Spleen (tissue), 11 donors: Measurements from ENCODE around the gene RASA3. TPM values are rescaled to one million over a fixed set of nuclear protein-coding genes. Genes with fewer than 3 reads are reported as not detected.

Source experiments
- DNase-seq: peaks from one replicate; pipeline ENCODE4 v3.0.0-alpha.2; 2020
- H3K27ac ChIP-seq, 8 donors: fragments of 200-600 bp; sonication (generic) in 7 of 8; 1 replicate in 4 of 8; 2 replicates in 4 of 8; pipeline versions ENCODE4 v1.5.0 to v1.8.0; 2016 to 2021; ENCODE audit warnings: inconsistent platforms in 4 of 8, mild to moderate bottlenecking in 4 of 8, moderate library complexity in 1 of 8
- H3K27me3 ChIP-seq, 7 donors: fragments of 200-600 bp; sonication (generic) in 6 of 7; replicated peaks in 1 of 7; 1 replicate in 4 of 7; 2 replicates in 3 of 7; pipeline versions ENCODE4 v1.5.0 to v1.8.0; 2016 to 2021; ENCODE audit warnings: inconsistent platforms in 3 of 7, mild to moderate bottlenecking in 1 of 7
- H3K36me3 ChIP-seq, 6 donors: fragments of 200-600 bp; sonication (generic) in 5 of 6; 1 replicate in 4 of 6; 2 replicates in 2 of 6; pipeline versions ENCODE4 v1.5.0 to v1.8.0; 2016 to 2021; ENCODE audit warnings: inconsistent platforms in 2 of 6
- H3K4me1 ChIP-seq, 6 donors: fragments of 200-600 bp; sonication (generic) in 5 of 6; 1 replicate in 3 of 6; 2 replicates in 3 of 6; pipeline versions ENCODE4 v1.5.0 to v1.8.0; 2016 to 2021; ENCODE audit warnings: inconsistent platforms in 3 of 6
- H3K4me3 ChIP-seq, 8 donors: fragments of 200-600 bp; sonication (generic) in 7 of 8; 1 replicate in 4 of 8; 2 replicates in 4 of 8; pipeline versions ENCODE4 v1.5.0 to v1.8.0; 2016 to 2021; ENCODE audit warnings: inconsistent platforms in 4 of 8, mild to moderate bottlenecking in 4 of 8, moderate library complexity in 2 of 8
- H3K9me3 ChIP-seq, 8 donors: fragments of 200-600 bp; sonication (generic) in 7 of 8; 1 replicate in 4 of 8; 2 replicates in 4 of 8; pipeline versions ENCODE4 v1.5.0 to v1.8.0; 2016 to 2021; ENCODE audit warnings: inconsistent platforms in 4 of 8
- POLR2A ChIP-seq, 3 donors: fragments of 450-650 bp; IDR thresholded peaks; one replicate each; pipeline ENCODE4 v1.5.1; 2017; ENCODE audit warnings: antibody characterized with exemption in 3 of 3, mild to moderate bottlenecking in 1 of 3
- POLR2AphosphoS5 ChIP-seq, 3 donors: sonication (generic); formaldehyde crosslinking; IDR thresholded peaks; one replicate each; pipeline ENCODE4 v1.5.1; 2017; ENCODE audit warnings: antibody characterized with exemption in 3 of 3
- WGBS, 5 donors: extraction: QIAGEN DNeasy Blood & Tissue Kit in 3 of 5; methylation state at CpG; one replicate each; pipeline versions ENCODE4 v1.1.5 to v1.1.7; 2013 to 2018; 5-methylcytosine and 5-hydroxymethylcytosine counted together
- intact Hi-C: fragments of 100-400 bp; cut with DNase I; formaldehyde crosslinking; loops from one replicate; pipeline ENCODE4 v1.15.0; 2023; ENCODE audit warnings: low total_unique reads
- polyA plus RNA-seq, 3 donors: library from polyadenylated mRNA; stranded (reverse); fragments of 200-250 nt; gene quantifications; one replicate each; pipeline ENCODE4 v1.2.1, GENCODE V29; 2013
- total RNA-seq, 7 donors: library from RNA; depleted of rRNA in 3 of 7; stranded (reverse); fragments of >200 nt in 3 of 7; fragmentation: NEBNext Ultra II Directional in 4 of 7; extraction: Animal tissue kit (Norgen Biotek cat#: 25700) in 4 of 7; gene quantifications; one replicate each; pipeline versions ENCODE4 v1.1.0 to v1.2.1, GENCODE V29; 2016 to 2021
- TF ChIP-seq, protein P1 (sequence below), 11 experiments: fragments of 200-600 bp in 7 of 11; fragments of 450-650 bp in 4 of 11; sonication (generic) in 4 of 11; IDR thresholded peaks in 8 of 11; conservative IDR thresholded peaks in 3 of 11; 1 replicate in 7 of 11; 2 replicates in 4 of 11; pipeline versions ENCODE4 v1.4.0 to v1.8.0; 2016 to 2021; ENCODE audit warnings: antibody characterized with exemption in 11 of 11, inconsistent platforms in 4 of 11, mild to moderate bottlenecking in 1 of 11
- donor health status: healthy with polysubstance abuse.
- donor health status: DM: no; HTN: no; CAD: no; lungs with moderate emphysema.
- donor health status: DM: no; HTN: no; CAD: no.
- donor health status: Bipolar disorder and iron deficiency.
- donor health status: healthy.
- donor health status: DM: no; HTN: no; CAD: no.
- donor health status: DM: yes; HTN: yes; CAD: no.

The RASA3 gene
- total and polyA plus RNA-seq, 10 donors: 11.7 to 52.8 (median 47.7) TPM

- H3K27ac ChIP-seq: no peak overlapping the region
- peak; percentile 64 for DNase-seq
- H3K4me1 ChIP-seq: no peaks in the 10 kb centered on the region
- no peaks in the 10 kb centered on the region for H3K27me3 ChIP-seq
- intact Hi-C loops: no loop called here
- TF ChIP-seq POLR2A (IDR thresholded peaks at IDR 0.05) (no peak), POLR2AphosphoS5 (IDR thresholded peaks at IDR 0.05) (peak in 1 of 3 donors; percentile 30)
- peaks cover 0 to 56% (median 51%) of the 10 kb centered on the region in 6 donors for H3K36me3 ChIP-seq
- no peaks in the 10 kb centered on the region for H3K9me3 ChIP-seq
- WGBS, 5 donors: 95 to 99% (median 98%) methylated on average over 13 to 15 of the region's 15 CpGs
- no peak overlapping the region for H3K4me3 ChIP-seq
Observed at GRCh38 chr13:113982296-113982661, 150.1 kb downstream of the RASA3 start.

- WGBS, 5 donors: 93 to 95% (median 94%) methylated on average over 27 to 28 of the region's 28 CpGs
- Histone ChIP-seq H3K9me3 (no peaks in the 10 kb centered on the region), H3K4me1 (peaks cover 0 to 4% (median 0%) of the 10 kb centered on the region in 6 donors), H3K27ac (no peak overlapping the region), H3K27me3 (no peaks in the 10 kb centered on the region), H3K4me3 (no peak overlapping the region), H3K36me3 (peaks cover 0 to 61% (median 53%) of the 10 kb centered on the region in 6 donors)
- intact Hi-C loops: no loop called here
- TF ChIP-seq POLR2AphosphoS5 (IDR thresholded peaks at IDR 0.05) (no peak), POLR2A (IDR thresholded peaks at IDR 0.05) (no peak)
- TF ChIP-seq, protein P1, sequence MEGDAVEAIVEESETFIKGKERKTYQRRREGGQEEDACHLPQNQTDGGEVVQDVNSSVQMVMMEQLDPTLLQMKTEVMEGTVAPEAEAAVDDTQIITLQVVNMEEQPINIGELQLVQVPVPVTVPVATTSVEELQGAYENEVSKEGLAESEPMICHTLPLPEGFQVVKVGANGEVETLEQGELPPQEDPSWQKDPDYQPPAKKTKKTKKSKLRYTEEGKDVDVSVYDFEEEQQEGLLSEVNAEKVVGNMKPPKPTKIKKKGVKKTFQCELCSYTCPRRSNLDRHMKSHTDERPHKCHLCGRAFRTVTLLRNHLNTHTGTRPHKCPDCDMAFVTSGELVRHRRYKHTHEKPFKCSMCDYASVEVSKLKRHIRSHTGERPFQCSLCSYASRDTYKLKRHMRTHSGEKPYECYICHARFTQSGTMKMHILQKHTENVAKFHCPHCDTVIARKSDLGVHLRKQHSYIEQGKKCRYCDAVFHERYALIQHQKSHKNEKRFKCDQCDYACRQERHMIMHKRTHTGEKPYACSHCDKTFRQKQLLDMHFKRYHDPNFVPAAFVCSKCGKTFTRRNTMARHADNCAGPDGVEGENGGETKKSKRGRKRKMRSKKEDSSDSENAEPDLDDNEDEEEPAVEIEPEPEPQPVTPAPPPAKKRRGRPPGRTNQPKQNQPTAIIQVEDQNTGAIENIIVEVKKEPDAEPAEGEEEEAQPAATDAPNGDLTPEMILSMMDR (IDR thresholded peaks at IDR 0.05 in 8 of 11, conservative IDR thresholded peaks at IDR 0.05 in 3 of 11): no peak
- DNase-seq: no peak
Observed at GRCh38 chr13:113981611-113982295, 150.7 kb downstream of the RASA3 start.

- no peak overlapping the region for H3K4me3 ChIP-seq
- 94 to 98% (median 96%) methylated on average over 14 to 16 of the region's 16 CpGs for WGBS, 5 donors
- peaks cover 0 to 6% (median 0%) of the 10 kb centered on the region in 6 donors for H3K4me1 ChIP-seq
- DNase-seq: peak; percentile 68
- intact Hi-C loops: no loop called here
- H3K27me3 ChIP-seq: no peaks in the 10 kb centered on the region
- peaks cover 0 to 66% (median 54%) of the 10 kb centered on the region in 6 donors for H3K36me3 ChIP-seq
- TF ChIP-seq POLR2AphosphoS5 (IDR thresholded peaks at IDR 0.05) (peak in 1 of 3 donors; percentile 54), POLR2A (IDR thresholded peaks at IDR 0.05) (no peak)
- TF ChIP-seq, protein P1 (IDR thresholded peaks at IDR 0.05 in 8 of 11, conservative IDR thresholded peaks at IDR 0.05 in 3 of 11): no peak
- no peak overlapping the region for H3K27ac ChIP-seq
- no peaks in the 10 kb centered on the region for H3K9me3 ChIP-seq
Observed at GRCh38 chr13:113981194-113981605, 151.2 kb downstream of the RASA3 start.

GRCh38 chr13:113980489-113981064 lies 151.8 kb downstream of the RASA3 start:
- Histone ChIP-seq H3K27me3 (no peaks in the 10 kb centered on the region), H3K27ac (peak overlapping the region in 1 of 8 donors; percentile 21), H3K4me3 (no peak overlapping the region), H3K4me1 (peaks cover 0 to 6% (median 0%) of the 10 kb centered on the region in 6 donors), H3K36me3 (peaks cover 0 to 70% (median 55%) of the 10 kb centered on the region in 6 donors), H3K9me3 (no peaks in the 10 kb centered on the region)
- DNase-seq: peak; percentile 32
- WGBS, 5 donors: 89 to 95% (median 93%) methylated on average over 12 of the region's 12 CpGs
- TF ChIP-seq POLR2A (IDR thresholded peaks at IDR 0.05) (no peak), POLR2AphosphoS5 (IDR thresholded peaks at IDR 0.05) (no peak)
- TF ChIP-seq, protein P1 (IDR thresholded peaks at IDR 0.05 in 8 of 11, conservative IDR thresholded peaks at IDR 0.05 in 3 of 11): no peak
- intact Hi-C loops: no loop called here
